Measurements from ENCODE around the gene PLEKHD1. TPM values are rescaled to one million over a fixed set of nuclear protein-coding genes. Genes with fewer than 3 reads are reported as not detected.

PLEKHD1 gene
- total RNA-seq, 4 donors from 2014 or later, result 0.13 to 2.4 (median 1.8) TPM

- DNase-seq (ENCODE audit: low spot score in 2 of 2), result no peak
- 79 to 89% methylated on average over 8 of the region's 8 CpGs for WGBS, 2 donors
- TF ChIP-seq POLR2A (IDR thresholded peaks at IDR 0.05), result no peak
- TF ChIP-seq CTCF (IDR thresholded peaks at IDR 0.05), result no peak
- intact Hi-C loops (cut with DNase I; ENCODE audit: low total_unique reads), result no loop called here
- H3K4me3 ChIP-seq (ENCODE audit: low read depth, poor library complexity, severe bottlenecking), result no peak overlapping the region
These were observed 64.0 kb downstream of the PLEKHD1 start for GRCh38 chr14:69548566-69548965.

GRCh38 chr14:69551511-69551910, 67.0 kb downstream of the PLEKHD1 start:
- intact Hi-C loops (cut with DNase I; ENCODE audit: low total_unique reads), result no loop called here
- no peak for TF ChIP-seq POLR2A (IDR thresholded peaks at IDR 0.05)
- no peak for TF ChIP-seq CTCF (IDR thresholded peaks at IDR 0.05)
- no peak for DNase-seq (ENCODE audit: low spot score in 2 of 2)
- WGBS, 2 donors, result 86 to 88% methylated on average over 2 of the region's 2 CpGs
- H3K4me3 ChIP-seq (ENCODE audit: low read depth, poor library complexity, severe bottlenecking), result no peak overlapping the region

GRCh38 chr14:69553252-69553651, 68.7 kb downstream of the PLEKHD1 start:
- no peak for DNase-seq (ENCODE audit: low spot score in 2 of 2)
- 31 to 35% methylated on average over 1 of the region's 1 CpG for WGBS, 2 donors
- H3K4me3 ChIP-seq (ENCODE audit: low read depth, poor library complexity, severe bottlenecking), result no peak overlapping the region
- intact Hi-C loops (cut with DNase I; ENCODE audit: low total_unique reads), result no loop called here
- TF ChIP-seq CTCF (IDR thresholded peaks at IDR 0.05), result no peak
- no peak for TF ChIP-seq POLR2A (IDR thresholded peaks at IDR 0.05)

GRCh38 chr14:69554500-69554899, 70.0 kb downstream of the PLEKHD1 start:
- no peak for DNase-seq (ENCODE audit: low spot score in 2 of 2)
- intact Hi-C loops (cut with DNase I; ENCODE audit: low total_unique reads), result no loop called here
- H3K4me3 ChIP-seq (ENCODE audit: low read depth, poor library complexity, severe bottlenecking), result no peak overlapping the region
- WGBS, 2 donors, result 36 to 39% methylated on average over 4 of the region's 4 CpGs
- TF ChIP-seq POLR2A (IDR thresholded peaks at IDR 0.05) (no peak), CTCF (IDR thresholded peaks at IDR 0.05) (no peak)

GRCh38 chr14:69558774-69559173, 74.2 kb downstream of the PLEKHD1 start:
- no peak for DNase-seq (ENCODE audit: low spot score in 2 of 2)
- H3K4me3 ChIP-seq (ENCODE audit: low read depth, poor library complexity, severe bottlenecking), result no peak overlapping the region
- 88 to 91% methylated on average over 4 of the region's 4 CpGs for WGBS, 2 donors
- TF ChIP-seq CTCF (IDR thresholded peaks at IDR 0.05) (no peak), POLR2A (IDR thresholded peaks at IDR 0.05) (no peak)
- intact Hi-C loops (cut with DNase I; ENCODE audit: low total_unique reads), result no loop called here

GRCh38 chr14:69559581-69560011, 75.1 kb downstream of the PLEKHD1 start:
- no peak overlapping the region for H3K4me3 ChIP-seq (ENCODE audit: low read depth, poor library complexity, severe bottlenecking)
- TF ChIP-seq CTCF (IDR thresholded peaks at IDR 0.05), result no peak
- no peak for TF ChIP-seq POLR2A (IDR thresholded peaks at IDR 0.05)
- 9 to 15% methylated on average over 5 to 6 of the region's 6 CpGs for WGBS, 2 donors
- intact Hi-C loops (cut with DNase I; ENCODE audit: low total_unique reads), result no loop called here
- no peak for DNase-seq (ENCODE audit: low spot score in 2 of 2)
